NCI-H2196 treated with DMSO at 0.1 percent for 48 hours (cell line): ENCODE measurements around the gene KIF26B.
"Not testable (repeated sequence)": the region's sequence is repeated elsewhere in the genome, so short reads cannot be mapped to it uniquely, and the experiment has no call there.

Experiments
- DNase-seq: peaks from one replicate; lab custom pipeline; 2025; ENCODE audit not compliant: unreplicated experiment; lab: John Stamatoyannopoulos, UW

The KIF26B gene

GRCh38 chr1:245688536-245689453 is 534.0 kb downstream of the KIF26B start:
- no peak for DNase-seq

- DNase-seq = no peak
Measured at GRCh38 chr1:245690156-245690690, 535.4 kb downstream of the KIF26B start.

GRCh38 chr1:245690946-245691541 is 536.3 kb downstream of the KIF26B start:
- no peak for DNase-seq

GRCh38 chr1:245691897-245692296 is 537.1 kb downstream of the KIF26B start:
- no peak for DNase-seq

- DNase-seq = no peak
Measured at GRCh38 chr1:245692318-245692717, 537.5 kb downstream of the KIF26B start.

GRCh38 chr1:245693116-245693793 is 538.5 kb downstream of the KIF26B start:
- no peak for DNase-seq

GRCh38 chr1:245693941-245694752 is 539.4 kb downstream of the KIF26B start:
- no peak for DNase-seq

GRCh38 chr1:245694753-245695195 is 540.0 kb downstream of the KIF26B start:
- DNase-seq = no peak

GRCh38 chr1:245695211-245695610 is 540.4 kb downstream of the KIF26B start:
- DNase-seq = no peak

- not testable (repeated sequence) for DNase-seq
Measured at GRCh38 chr1:245695701-245696100, 540.9 kb downstream of the KIF26B start.

- DNase-seq = no peak
Measured at GRCh38 chr1:245698116-245698515, 543.3 kb downstream of the KIF26B start.

GRCh38 chr1:245698860-245699259 is 544.1 kb downstream of the KIF26B start:
- DNase-seq = no peak

GRCh38 chr1:245700631-245701030 is 545.8 kb downstream of the KIF26B start:
- DNase-seq = no peak

- DNase-seq = no peak
Measured at GRCh38 chr1:245701631-245702030, 546.8 kb downstream of the KIF26B start.

GRCh38 chr1:245702346-245702745 is 547.6 kb downstream of the KIF26B start:
- DNase-seq = no peak

GRCh38 chr1:245704341-245704740 is 549.6 kb downstream of the KIF26B start:
- no peak for DNase-seq

GRCh38 chr1:245704765-245705164 is 550.0 kb downstream of the KIF26B start:
- no peak for DNase-seq

GRCh38 chr1:245707941-245708340 is 553.2 kb downstream of the KIF26B start:
- no peak for DNase-seq

- no peak for DNase-seq
Measured at GRCh38 chr1:245710961-245711903, 556.4 kb downstream of the KIF26B start.
